ENCODE data around the gene RPS15A. TPM values are rescaled to one million over a fixed set of nuclear protein-coding genes. Genes with fewer than 3 reads are reported as not detected.
"Not testable (repeated sequence)": the region's sequence is repeated elsewhere in the genome, so short reads cannot be mapped to it uniquely, and the experiment has no call there.

Gene RPS15A
- total and polyA plus RNA-seq, 3 experiments from 2014 or later, result 1,654 to 3,131 (median 1,749) TPM

GRCh38 chr16:18767217-18767616 lies 22.9 kb downstream of the RPS15A start:
- H3K4me1 ChIP-seq (ENCODE audit: insufficient read depth, low read length); H3K27me3 Mint-ChIP-seq; H3K27me3 ChIP-seq (ENCODE audit: insufficient read depth, low read length, poor library complexity, severe bottlenecking); H3K4me3 ChIP-seq (ENCODE audit: low read length); POLR2A ChIA-PET; H3K36me3 Mint-ChIP-seq; H3K36me3 ChIP-seq (ENCODE audit: insufficient read depth, low read length); H3K27ac ChIP-seq (ENCODE audit: low read depth, low read length); H3K9me3 ChIP-seq (ENCODE audit: low read length); H3K9me3 Mint-ChIP-seq: not testable (repeated sequence)
- H3K4me3 Mint-ChIP-seq, result peak overlapping the region in 6 of 7 donors; percentile 35 to 66 (median 54)
- peaks cover 13 to 18% (median 15%) of the 10 kb centered on the region in 3 donors for H3K4me1 Mint-ChIP-seq
- CTCF ChIA-PET, result interaction anchor here (1.1 kb wide), 1 partner anchor 34 kb away, joined by 4 read pairs; the partner anchor contains the start of gene ARL6IP1
- peak; percentile 6 to 69 (median 27) for DNase-seq
- H3K27ac Mint-ChIP-seq, result peak overlapping the region in 7 of 8 donors; percentile 9 to 81 (median 76)

- H3K4me3 Mint-ChIP-seq; H3K36me3 Mint-ChIP-seq; H3K27ac Mint-ChIP-seq; H3K9me3 ChIP-seq (ENCODE audit: low read length); POLR2A ChIA-PET; H3K9me3 Mint-ChIP-seq; H3K4me1 ChIP-seq (ENCODE audit: insufficient read depth, low read length); DNase-seq; H3K27ac ChIP-seq (ENCODE audit: low read depth, low read length); CTCF ChIA-PET; H3K4me3 ChIP-seq (ENCODE audit: low read length); H3K27me3 ChIP-seq (ENCODE audit: insufficient read depth, low read length, poor library complexity, severe bottlenecking); H3K36me3 ChIP-seq (ENCODE audit: insufficient read depth, low read length); H3K27me3 Mint-ChIP-seq: not testable (repeated sequence)
- peaks cover 6 to 24% (median 13%) of the 10 kb centered on the region in 3 donors for H3K4me1 Mint-ChIP-seq
These were observed 27.4 kb downstream of the RPS15A start for GRCh38 chr16:18762713-18763112.

- CTCF ChIA-PET; H3K36me3 ChIP-seq (ENCODE audit: insufficient read depth, low read length): not testable (repeated sequence)
These were observed 30.3 kb downstream of the RPS15A start for GRCh38 chr16:18759598-18760520.

GRCh38 chr16:18757960-18758660 lies 32.0 kb downstream of the RPS15A start:
- H3K9me3 ChIP-seq (ENCODE audit: low read length); H3K27me3 Mint-ChIP-seq; H3K4me1 ChIP-seq (ENCODE audit: insufficient read depth, low read length); H3K4me3 Mint-ChIP-seq; H3K27ac Mint-ChIP-seq; H3K4me3 ChIP-seq (ENCODE audit: low read length); DNase-seq; H3K36me3 Mint-ChIP-seq; CTCF ChIA-PET; POLR2A ChIA-PET; H3K9me3 Mint-ChIP-seq; H3K36me3 ChIP-seq (ENCODE audit: insufficient read depth, low read length); H3K27me3 ChIP-seq (ENCODE audit: insufficient read depth, low read length, poor library complexity, severe bottlenecking); H3K27ac ChIP-seq (ENCODE audit: low read depth, low read length): not testable (repeated sequence)
- H3K4me1 Mint-ChIP-seq, result peaks cover 13 to 26% (median 18%) of the 10 kb centered on the region in 3 donors

More at GRCh38 chr16:18759598-18760520, 30.3 kb downstream of the RPS15A start:
- H3K4me1 ChIP-seq (ENCODE audit: insufficient read depth, low read length); H3K9me3 ChIP-seq (ENCODE audit: low read length); H3K27me3 ChIP-seq (ENCODE audit: insufficient read depth, low read length, poor library complexity, severe bottlenecking); H3K36me3 Mint-ChIP-seq; H3K4me3 Mint-ChIP-seq; H3K27ac ChIP-seq (ENCODE audit: low read depth, low read length); H3K9me3 Mint-ChIP-seq; H3K27me3 Mint-ChIP-seq; POLR2A ChIA-PET; H3K4me3 ChIP-seq (ENCODE audit: low read length): not testable (repeated sequence)
- peak overlapping the region in 4 of 8 donors; percentile 8 to 86 (median 32) for H3K27ac Mint-ChIP-seq
- H3K4me1 Mint-ChIP-seq, result peaks cover 13 to 26% (median 18%) of the 10 kb centered on the region in 3 donors
- DNase-seq, result peak; percentile 10 to 68 (median 56)

GRCh38 chr16:18756639-18757038 lies 33.5 kb downstream of the RPS15A start:
- H3K9me3 Mint-ChIP-seq; DNase-seq; H3K9me3 ChIP-seq (ENCODE audit: low read length); H3K27me3 ChIP-seq (ENCODE audit: insufficient read depth, low read length, poor library complexity, severe bottlenecking); H3K4me1 ChIP-seq (ENCODE audit: insufficient read depth, low read length); H3K27ac ChIP-seq (ENCODE audit: low read depth, low read length); H3K36me3 ChIP-seq (ENCODE audit: insufficient read depth, low read length); POLR2A ChIA-PET; H3K27me3 Mint-ChIP-seq; H3K4me3 ChIP-seq (ENCODE audit: low read length); H3K36me3 Mint-ChIP-seq; CTCF ChIA-PET: not testable (repeated sequence)
- Mint-ChIP-seq H3K4me3 (peak overlapping the region in 5 of 7 donors; percentile 45 to 71 (median 51)), H3K27ac (peak overlapping the region in 6 of 8 donors; percentile 6 to 95 (median 80)), H3K4me1 (peaks cover 13 to 26% (median 18%) of the 10 kb centered on the region in 3 donors)

- H3K27ac Mint-ChIP-seq; DNase-seq; H3K36me3 ChIP-seq (ENCODE audit: insufficient read depth, low read length); H3K27ac ChIP-seq (ENCODE audit: low read depth, low read length); H3K4me1 Mint-ChIP-seq; H3K27me3 Mint-ChIP-seq; H3K9me3 Mint-ChIP-seq; H3K36me3 Mint-ChIP-seq; H3K9me3 ChIP-seq (ENCODE audit: low read length); H3K4me3 Mint-ChIP-seq; H3K4me1 ChIP-seq (ENCODE audit: insufficient read depth, low read length); H3K27me3 ChIP-seq (ENCODE audit: insufficient read depth, low read length, poor library complexity, severe bottlenecking); POLR2A ChIA-PET; H3K4me3 ChIP-seq (ENCODE audit: low read length); CTCF ChIA-PET: not testable (repeated sequence)
These were observed 47.3 kb downstream of the RPS15A start for GRCh38 chr16:18742870-18743269.

GRCh38 chr16:18740027-18740426 lies 50.1 kb downstream of the RPS15A start:
- H3K27me3 Mint-ChIP-seq; H3K36me3 ChIP-seq (ENCODE audit: insufficient read depth, low read length); CTCF ChIA-PET; H3K27ac Mint-ChIP-seq; H3K27me3 ChIP-seq (ENCODE audit: insufficient read depth, low read length, poor library complexity, severe bottlenecking); H3K4me1 Mint-ChIP-seq; H3K9me3 ChIP-seq (ENCODE audit: low read length); H3K36me3 Mint-ChIP-seq; H3K27ac ChIP-seq (ENCODE audit: low read depth, low read length); H3K9me3 Mint-ChIP-seq; DNase-seq; H3K4me3 Mint-ChIP-seq; H3K4me3 ChIP-seq (ENCODE audit: low read length); POLR2A ChIA-PET; H3K4me1 ChIP-seq (ENCODE audit: insufficient read depth, low read length): not testable (repeated sequence)

- H3K27ac ChIP-seq (ENCODE audit: low read depth, low read length); H3K9me3 Mint-ChIP-seq; H3K36me3 Mint-ChIP-seq; DNase-seq; H3K9me3 ChIP-seq (ENCODE audit: low read length); H3K27ac Mint-ChIP-seq; H3K4me1 Mint-ChIP-seq; CTCF ChIA-PET; POLR2A ChIA-PET; H3K27me3 Mint-ChIP-seq; H3K4me1 ChIP-seq (ENCODE audit: insufficient read depth, low read length); H3K4me3 ChIP-seq (ENCODE audit: low read length); H3K4me3 Mint-ChIP-seq; H3K27me3 ChIP-seq (ENCODE audit: insufficient read depth, low read length, poor library complexity, severe bottlenecking); H3K36me3 ChIP-seq (ENCODE audit: insufficient read depth, low read length): not testable (repeated sequence)
These were observed 51.4 kb downstream of the RPS15A start for GRCh38 chr16:18738768-18739167.
